Smooth muscle cell (in vitro differentiated cells): ENCODE measurements around the gene CCL23. TPM values are rescaled to one million over a fixed set of nuclear protein-coding genes. Genes with fewer than 3 reads are reported as not detected.
"Not testable (repeated sequence)": the region's sequence is repeated elsewhere in the genome, so short reads cannot be mapped to it uniquely, and the experiment has no call there.

Experiments used
- DNase-seq: peaks from one replicate; lab custom pipeline; 2025; ENCODE audit not compliant: unreplicated experiment; lab: John Stamatoyannopoulos, UW
- H2AFZ ChIP-seq: fragments of 200-600 bp; sonication (generic); 2 replicates; pipeline ENCODE4 v1.6.0; 2016; ENCODE audit warnings: antibody characterized with exemption, low read depth, mild to moderate bottlenecking
- H3F3A ChIP-seq: fragments of 200-600 bp; sonication (generic); 2 replicates; pipeline ENCODE4 v1.6.0; 2017; ENCODE audit warnings: antibody characterized with exemption, low read depth
- H3K27ac ChIP-seq: fragments of 200-600 bp; sonication (generic); 2 replicates; pipeline ENCODE4 v1.5.1; 2016; ENCODE audit warnings: low read depth, mild to moderate bottlenecking
- H3K27me3 ChIP-seq: fragments of 200-600 bp; sonication (generic); 2 replicates; pipeline ENCODE4 v1.6.1; 2016; ENCODE audit warnings: low read depth, mild to moderate bottlenecking
- H3K36me3 ChIP-seq: fragments of 200-600 bp; sonication (generic); 2 replicates; pipeline ENCODE4 v1.5.1; 2016; ENCODE audit warnings: low read depth
- H3K4me1 ChIP-seq: fragments of 200-600 bp; sonication (generic); 2 replicates; pipeline ENCODE4 v1.5.1; 2016; ENCODE audit warnings: low read depth
- H3K4me2 ChIP-seq: fragments of 200-600 bp; sonication (generic); 2 replicates; pipeline ENCODE4 v1.6.0; 2016; ENCODE audit warnings: mild to moderate bottlenecking
- H3K4me3 ChIP-seq: fragments of 200-600 bp; sonication (generic); 2 replicates; pipeline ENCODE4 v1.5.1; 2016; ENCODE audit warnings: mild to moderate bottlenecking
- H3K79me2 ChIP-seq: fragments of 200-600 bp; sonication (generic); 2 replicates; pipeline ENCODE4 v1.6.0; 2016; ENCODE audit warnings: low read depth, mild to moderate bottlenecking
- H3K9ac ChIP-seq: fragments of 200-600 bp; sonication (generic); 2 replicates; pipeline ENCODE4 v1.6.0; 2016; ENCODE audit warnings: low read depth
- H3K9me3 ChIP-seq: fragments of 200-600 bp; sonication (generic); replicated peaks from 2 replicates; pipeline ENCODE4 v1.5.1; 2016; ENCODE audit warnings: low read depth
- H4K20me1 ChIP-seq: fragments of 200-600 bp; sonication (generic); 2 replicates; pipeline ENCODE4 v1.6.0; 2016; ENCODE audit warnings: low read depth
- WGBS: methylation state at CpG from one replicate; pipeline ENCODE4 v1.1.7; 2016; ENCODE audit warnings: low lambda C conversion rate; 5-methylcytosine and 5-hydroxymethylcytosine counted together
- polyA plus RNA-seq: library from polyadenylated mRNA; unstranded; fragments of >200 nt; fragmentation: Nextera tagmentation; extraction: Ambion mirVana; gene quantifications from 2 replicates; pipeline ENCODE4 v1.2.1, GENCODE V29; 2016
- total RNA-seq: library from RNA; depleted of rRNA; stranded (reverse); fragments of >200 nt; gene quantifications from 2 replicates; pipeline ENCODE4 v1.2.3, GENCODE V29; 2014
- TF ChIP-seq, protein P1 (sequence below): fragments of 200-600 bp; sonication (generic); IDR thresholded peaks from 2 replicates; pipeline ENCODE4 v1.5.1; 2017; ENCODE audit warnings: borderline replicate concordance, mild to moderate bottlenecking, antibody characterized with exemption; ENCODE audit not compliant: insufficient read depth, poor library complexity, severe bottlenecking

Gene CCL23
- total and polyA plus RNA-seq, 2 experiments from 2014 or later, result not detected

DNA sequence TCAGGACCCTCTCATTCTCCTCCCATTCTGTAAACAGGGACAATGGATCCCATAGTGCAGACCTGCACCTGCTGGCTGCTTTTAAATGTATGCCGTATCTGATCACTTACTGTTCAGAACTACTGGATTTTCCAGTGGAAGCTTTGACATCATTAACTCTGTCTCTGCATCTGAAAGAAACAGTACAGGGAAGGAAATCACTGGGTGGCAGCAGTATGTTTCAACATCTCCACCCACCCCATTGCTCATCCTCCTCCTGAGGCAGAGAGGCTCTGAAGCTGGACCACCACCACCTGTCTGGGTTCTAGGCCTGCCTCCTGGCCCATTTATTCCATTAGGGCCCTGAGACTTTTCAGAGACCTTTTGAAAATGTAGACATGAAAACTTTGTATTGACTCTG is 19.0 kb downstream of the CCL23 start:
- Histone ChIP-seq H3K4me2 (no peak overlapping the region), H3K27ac (no peak overlapping the region), H2AFZ (no peak overlapping the region), H3K9ac (no peak overlapping the region), H3K4me1 (no peaks in the 10 kb centered on the region), H3K36me3 (no peaks in the 10 kb centered on the region), H3K9me3 (no peaks in the 10 kb centered on the region), H3K4me3 (no peak overlapping the region), H3K79me2 (no peaks in the 10 kb centered on the region), H3F3A (no peaks in the 10 kb centered on the region), H3K27me3 (peaks cover 13% of the 10 kb centered on the region), H4K20me1 (no peaks in the 10 kb centered on the region)
- TF ChIP-seq, protein P1, sequence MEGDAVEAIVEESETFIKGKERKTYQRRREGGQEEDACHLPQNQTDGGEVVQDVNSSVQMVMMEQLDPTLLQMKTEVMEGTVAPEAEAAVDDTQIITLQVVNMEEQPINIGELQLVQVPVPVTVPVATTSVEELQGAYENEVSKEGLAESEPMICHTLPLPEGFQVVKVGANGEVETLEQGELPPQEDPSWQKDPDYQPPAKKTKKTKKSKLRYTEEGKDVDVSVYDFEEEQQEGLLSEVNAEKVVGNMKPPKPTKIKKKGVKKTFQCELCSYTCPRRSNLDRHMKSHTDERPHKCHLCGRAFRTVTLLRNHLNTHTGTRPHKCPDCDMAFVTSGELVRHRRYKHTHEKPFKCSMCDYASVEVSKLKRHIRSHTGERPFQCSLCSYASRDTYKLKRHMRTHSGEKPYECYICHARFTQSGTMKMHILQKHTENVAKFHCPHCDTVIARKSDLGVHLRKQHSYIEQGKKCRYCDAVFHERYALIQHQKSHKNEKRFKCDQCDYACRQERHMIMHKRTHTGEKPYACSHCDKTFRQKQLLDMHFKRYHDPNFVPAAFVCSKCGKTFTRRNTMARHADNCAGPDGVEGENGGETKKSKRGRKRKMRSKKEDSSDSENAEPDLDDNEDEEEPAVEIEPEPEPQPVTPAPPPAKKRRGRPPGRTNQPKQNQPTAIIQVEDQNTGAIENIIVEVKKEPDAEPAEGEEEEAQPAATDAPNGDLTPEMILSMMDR, result no peak
- no peak for DNase-seq
- 96% methylated on average over 1 of the region's 1 CpG for WGBS

DNA sequence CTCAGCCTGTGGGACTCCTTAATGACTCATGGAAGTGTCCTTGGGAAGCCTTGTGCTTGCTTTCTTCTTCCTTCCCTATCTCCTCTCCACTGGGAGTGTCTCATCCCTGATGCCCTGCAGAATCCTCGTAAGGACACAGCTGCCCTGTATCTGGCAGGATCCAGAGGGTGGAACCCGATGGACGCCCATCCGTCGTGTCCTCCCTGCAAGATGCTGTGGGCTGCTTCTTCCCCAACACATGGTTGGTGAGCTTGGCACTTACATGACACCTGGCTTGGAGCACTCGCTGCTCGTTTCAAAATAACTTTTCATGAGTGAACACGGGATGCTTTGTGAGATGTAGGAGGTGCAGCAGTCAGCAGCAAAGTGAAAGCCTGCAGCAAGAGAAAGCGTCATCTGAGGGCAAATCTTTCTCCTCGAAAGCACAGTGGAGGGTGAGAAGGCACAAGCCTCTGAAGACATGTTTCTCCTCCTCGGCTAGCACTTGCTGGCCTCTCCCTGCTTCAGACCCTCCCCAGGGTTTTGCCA is 19.7 kb downstream of the CCL23 start:
- Histone ChIP-seq H2AFZ (no peak overlapping the region), H3K9me3 (no peaks in the 10 kb centered on the region), H3F3A (no peaks in the 10 kb centered on the region), H3K9ac (no peak overlapping the region), H3K4me1 (no peaks in the 10 kb centered on the region), H3K4me3 (no peak overlapping the region), H4K20me1 (no peaks in the 10 kb centered on the region), H3K27me3 (peaks cover 13% of the 10 kb centered on the region), H3K79me2 (no peaks in the 10 kb centered on the region), H3K36me3 (no peaks in the 10 kb centered on the region), H3K27ac (no peak overlapping the region), H3K4me2 (no peak overlapping the region)
- TF ChIP-seq, protein P1, result no peak
- DNase-seq, result no peak
- 88% methylated on average over 11 of the region's 11 CpGs for WGBS

DNA sequence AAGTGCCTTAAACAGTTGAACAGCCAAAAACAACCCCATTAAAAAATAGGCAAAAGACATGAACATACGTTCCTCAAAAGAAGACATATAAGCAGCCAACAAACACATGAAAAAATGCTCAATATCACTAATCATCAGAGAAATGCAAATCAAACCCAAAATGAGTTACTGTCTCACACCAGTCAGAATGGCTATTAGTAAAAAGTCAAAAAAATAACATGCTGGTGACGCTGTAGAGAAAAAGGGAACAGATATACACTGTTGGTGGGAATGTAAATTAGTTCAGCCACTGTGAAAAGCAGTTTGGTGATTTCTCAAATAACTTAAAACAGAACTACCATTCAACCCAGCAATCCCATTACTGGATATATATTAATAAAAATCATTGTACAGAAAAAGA is 22.4 kb downstream of the CCL23 start:
- H3K36me3 ChIP-seq, H4K20me1 ChIP-seq, H3F3A ChIP-seq, H2AFZ ChIP-seq, DNase-seq, H3K4me1 ChIP-seq, H3K79me2 ChIP-seq, H3K9me3 ChIP-seq, H3K27ac ChIP-seq, H3K9ac ChIP-seq, H3K4me2 ChIP-seq, H3K4me3 ChIP-seq: not testable (repeated sequence)
- H3K27me3 ChIP-seq, result peaks cover 13% of the 10 kb centered on the region
- 70% methylated on average over 2 of the region's 2 CpGs for WGBS

DNA sequence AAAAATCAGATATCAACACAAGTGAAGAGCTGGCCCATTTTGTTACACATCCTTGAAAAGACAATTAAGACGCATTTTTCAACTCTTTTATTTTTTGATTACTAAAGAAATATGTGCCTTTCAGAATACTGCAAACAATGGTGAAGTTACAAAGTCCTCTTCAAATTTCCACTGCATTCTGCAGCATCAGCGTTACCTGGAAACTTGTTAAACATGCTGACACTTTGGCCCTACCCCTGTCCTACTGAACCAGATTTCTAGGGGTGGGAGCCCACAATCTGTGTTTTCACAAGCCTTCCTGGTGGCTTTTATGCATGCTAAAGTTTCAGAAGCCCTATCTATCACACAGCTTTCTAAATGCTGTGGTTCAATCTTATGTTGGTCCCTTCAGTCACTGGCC is 26.7 kb downstream of the CCL23 start:
- 88% methylated on average over 2 of the region's 2 CpGs for WGBS
- H3K9me3 ChIP-seq, result no peaks in the 10 kb centered on the region
- H3K4me1 ChIP-seq, result no peaks in the 10 kb centered on the region
- DNase-seq, result no peak
- no peak overlapping the region for H3K27ac ChIP-seq
- H3K27me3 ChIP-seq, result no peaks in the 10 kb centered on the region
- H3K36me3 ChIP-seq, result no peaks in the 10 kb centered on the region
- H3F3A ChIP-seq, result no peaks in the 10 kb centered on the region
- H3K4me2 ChIP-seq, result no peak overlapping the region
- TF ChIP-seq, protein P1, result no peak
- no peaks in the 10 kb centered on the region for H3K79me2 ChIP-seq
- no peak overlapping the region for H3K4me3 ChIP-seq
- H4K20me1 ChIP-seq, result no peaks in the 10 kb centered on the region
- H2AFZ ChIP-seq, result no peak overlapping the region
- no peak overlapping the region for H3K9ac ChIP-seq
